ENCODE results near the gene SRD5A3.

The SRD5A3 gene

DNA sequence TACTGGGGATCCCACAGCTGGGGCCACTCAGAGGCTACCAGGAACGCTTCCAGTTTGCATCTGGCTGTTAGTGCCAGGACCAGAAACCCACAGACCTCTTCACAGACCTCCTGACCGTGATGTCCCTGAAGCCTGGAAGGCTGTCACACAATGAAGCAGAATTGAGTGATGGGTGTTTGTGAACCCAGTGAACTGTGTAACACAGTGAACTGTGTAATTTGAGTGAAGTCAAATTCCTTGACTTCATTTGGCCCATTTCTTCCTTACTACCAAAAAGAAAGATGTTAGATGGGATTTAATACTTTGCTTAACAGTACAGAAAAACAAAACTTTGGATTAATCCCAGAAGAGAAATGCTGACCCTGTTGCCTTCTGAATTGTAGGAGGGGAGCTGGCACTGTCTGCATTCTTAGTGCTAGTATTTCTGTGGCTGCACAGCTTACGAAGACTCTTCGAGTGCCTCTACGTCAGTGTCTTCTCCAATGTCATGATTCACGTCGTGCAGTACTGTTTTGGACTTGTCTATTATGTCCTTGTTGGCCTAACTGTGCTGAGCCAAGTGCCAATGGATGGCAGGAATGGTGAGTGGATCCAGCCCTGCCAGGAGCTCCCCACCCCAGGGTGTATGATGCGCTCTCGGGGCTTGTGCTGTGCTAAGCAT, 17.8 kb downstream of the SRD5A3 start:
- peaks cover 45% of the 10 kb centered on the region for H3K36me3 Mint-ChIP-seq (ENCODE audit: low read depth)
- peak overlapping the region; percentile 73 for H3K27ac Mint-ChIP-seq
- no peak overlapping the region for H3K4me3 Mint-ChIP-seq
- TF ChIP-seq, protein P1, sequence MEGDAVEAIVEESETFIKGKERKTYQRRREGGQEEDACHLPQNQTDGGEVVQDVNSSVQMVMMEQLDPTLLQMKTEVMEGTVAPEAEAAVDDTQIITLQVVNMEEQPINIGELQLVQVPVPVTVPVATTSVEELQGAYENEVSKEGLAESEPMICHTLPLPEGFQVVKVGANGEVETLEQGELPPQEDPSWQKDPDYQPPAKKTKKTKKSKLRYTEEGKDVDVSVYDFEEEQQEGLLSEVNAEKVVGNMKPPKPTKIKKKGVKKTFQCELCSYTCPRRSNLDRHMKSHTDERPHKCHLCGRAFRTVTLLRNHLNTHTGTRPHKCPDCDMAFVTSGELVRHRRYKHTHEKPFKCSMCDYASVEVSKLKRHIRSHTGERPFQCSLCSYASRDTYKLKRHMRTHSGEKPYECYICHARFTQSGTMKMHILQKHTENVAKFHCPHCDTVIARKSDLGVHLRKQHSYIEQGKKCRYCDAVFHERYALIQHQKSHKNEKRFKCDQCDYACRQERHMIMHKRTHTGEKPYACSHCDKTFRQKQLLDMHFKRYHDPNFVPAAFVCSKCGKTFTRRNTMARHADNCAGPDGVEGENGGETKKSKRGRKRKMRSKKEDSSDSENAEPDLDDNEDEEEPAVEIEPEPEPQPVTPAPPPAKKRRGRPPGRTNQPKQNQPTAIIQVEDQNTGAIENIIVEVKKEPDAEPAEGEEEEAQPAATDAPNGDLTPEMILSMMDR (IDR thresholded peaks at IDR 0.05) = no peak
- H3K4me1 Mint-ChIP-seq = peaks cover 36% of the 10 kb centered on the region
- peak; percentile 15 for DNase-seq
- no peaks in the 10 kb centered on the region for H3K9me3 Mint-ChIP-seq
- H3K27me3 Mint-ChIP-seq (ENCODE audit: low read depth, poor library complexity) = peaks cover 4% of the 10 kb centered on the region

DNA sequence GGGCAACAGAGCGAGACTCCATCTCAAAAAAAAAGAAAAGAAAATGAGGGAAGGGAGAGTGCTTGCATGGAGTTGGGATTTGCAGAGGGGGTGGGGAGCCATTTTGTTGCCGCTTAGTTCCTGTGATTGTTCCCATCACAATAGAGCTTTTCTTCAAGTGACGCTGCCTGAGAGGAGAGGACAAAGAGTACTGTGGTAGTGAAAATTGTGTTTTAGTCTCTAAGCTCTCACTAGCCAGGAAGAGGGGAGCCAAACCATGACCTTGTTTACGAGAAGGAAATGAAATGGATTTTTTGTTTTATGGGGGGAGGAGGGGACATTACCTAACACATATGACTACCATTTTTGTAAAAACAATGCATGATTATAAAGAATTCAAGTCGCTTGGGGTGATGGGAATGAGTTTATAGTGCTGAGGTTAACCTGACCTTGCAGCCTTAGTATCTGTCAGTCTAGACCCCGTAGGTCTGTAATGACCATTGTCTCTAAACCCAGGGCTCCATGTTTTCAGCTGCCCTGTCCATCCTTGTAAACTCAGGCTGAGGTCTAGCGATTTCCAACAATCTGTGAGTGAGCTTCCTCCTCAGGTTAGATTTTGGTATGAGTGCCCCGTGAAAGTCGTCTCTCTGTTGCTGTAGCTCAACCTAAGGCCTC, 18.8 kb downstream of the SRD5A3 start:
- DNase-seq = no peak
- TF ChIP-seq, protein P1 (IDR thresholded peaks at IDR 0.05) = no peak
- H3K27me3 Mint-ChIP-seq (ENCODE audit: low read depth, poor library complexity) = peaks cover 4% of the 10 kb centered on the region
- peaks cover 40% of the 10 kb centered on the region for H3K36me3 Mint-ChIP-seq (ENCODE audit: low read depth)
- H3K4me1 Mint-ChIP-seq = peaks cover 36% of the 10 kb centered on the region
- H3K27ac Mint-ChIP-seq = no peak overlapping the region
- H3K4me3 Mint-ChIP-seq = no peak overlapping the region
- H3K9me3 Mint-ChIP-seq = no peaks in the 10 kb centered on the region

DNA sequence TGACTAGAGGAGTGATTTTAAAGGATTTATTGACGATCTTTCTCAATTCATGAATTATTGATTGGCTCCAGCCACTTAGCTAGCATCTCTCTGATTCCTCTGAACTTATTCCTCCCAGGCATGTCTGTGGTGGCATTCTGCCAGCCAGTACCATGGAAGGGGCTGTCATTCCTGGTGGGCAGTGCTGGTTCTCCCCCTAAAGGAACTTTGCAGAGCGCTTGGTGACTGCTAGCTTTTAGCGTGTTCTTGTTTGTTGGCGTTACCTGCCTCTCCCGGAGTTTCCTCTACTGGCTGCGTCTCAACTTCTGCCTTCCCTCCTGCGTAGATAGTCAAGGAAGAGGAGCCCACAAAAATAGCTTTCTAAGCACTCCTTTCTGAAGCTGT, 19.3 kb downstream of the SRD5A3 start:
- no peak for DNase-seq
- H3K4me3 Mint-ChIP-seq = no peak overlapping the region
- peaks cover 36% of the 10 kb centered on the region for H3K4me1 Mint-ChIP-seq
- H3K36me3 Mint-ChIP-seq (ENCODE audit: low read depth) = peaks cover 44% of the 10 kb centered on the region
- H3K27me3 Mint-ChIP-seq (ENCODE audit: low read depth, poor library complexity) = peaks cover 4% of the 10 kb centered on the region
- TF ChIP-seq, protein P1 (IDR thresholded peaks at IDR 0.05) = no peak
- no peaks in the 10 kb centered on the region for H3K9me3 Mint-ChIP-seq
- H3K27ac Mint-ChIP-seq = no peak overlapping the region

DNA sequence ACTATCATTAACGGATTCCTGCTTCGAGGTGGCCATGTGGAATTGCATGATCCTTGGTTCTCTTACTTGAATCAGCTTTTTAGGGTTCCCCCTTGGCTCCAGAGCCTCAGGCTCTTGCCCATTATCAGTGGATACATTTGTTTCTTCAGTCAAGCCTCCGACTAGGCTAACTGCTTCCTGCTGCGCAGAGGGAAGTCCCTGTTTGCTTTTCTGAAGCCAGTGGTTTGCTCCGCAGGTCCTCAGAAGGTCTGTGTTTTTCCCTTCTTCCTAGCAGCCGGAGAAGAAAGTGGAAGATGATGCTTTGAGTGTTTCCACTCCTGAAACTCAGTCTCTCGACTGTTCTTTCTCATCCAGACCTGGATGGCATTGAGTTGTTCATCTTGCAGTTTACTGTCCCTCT, 20.6 kb downstream of the SRD5A3 start:
- peaks cover 4% of the 10 kb centered on the region for H3K27me3 Mint-ChIP-seq (ENCODE audit: low read depth, poor library complexity)
- peaks cover 35% of the 10 kb centered on the region for H3K4me1 Mint-ChIP-seq
- peaks cover 40% of the 10 kb centered on the region for H3K36me3 Mint-ChIP-seq (ENCODE audit: low read depth)
- H3K4me3 Mint-ChIP-seq = no peak overlapping the region
- H3K9me3 Mint-ChIP-seq = no peaks in the 10 kb centered on the region
- TF ChIP-seq, protein P1 (IDR thresholded peaks at IDR 0.05) = no peak
- DNase-seq = no peak
- H3K27ac Mint-ChIP-seq = no peak overlapping the region

DNA sequence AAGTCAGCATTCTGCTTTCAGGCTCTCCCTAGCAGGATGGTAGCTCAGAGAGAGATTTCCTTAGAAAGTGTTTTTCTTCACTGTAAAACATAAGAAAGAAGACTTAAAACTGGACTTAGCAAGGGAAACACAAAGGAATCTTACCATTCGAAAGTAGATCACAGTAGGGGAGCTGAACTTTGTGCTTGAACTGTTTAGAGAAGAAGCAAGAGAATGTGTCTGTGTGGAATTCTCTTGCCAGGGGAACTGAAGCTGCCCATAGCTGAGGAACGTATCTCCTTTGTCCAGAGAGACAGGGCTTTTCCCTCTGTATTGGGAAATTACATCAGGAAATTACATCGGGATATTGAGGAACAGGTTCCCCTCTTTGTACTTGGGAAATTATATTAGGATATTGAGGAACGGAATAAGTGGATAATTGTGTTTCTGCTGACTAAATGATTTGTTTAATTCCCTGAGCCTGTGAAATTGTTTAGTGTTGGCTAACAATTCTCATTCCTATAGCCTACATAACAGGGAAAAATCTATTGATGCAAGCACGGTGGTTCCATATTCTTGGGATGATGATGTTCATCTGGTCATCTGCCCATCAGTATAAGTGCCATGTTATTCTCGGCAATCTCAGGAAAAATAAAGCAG, 21.2 kb downstream of the SRD5A3 start:
- Mint-ChIP-seq H3K9me3 (no peaks in the 10 kb centered on the region), H3K4me3 (no peak overlapping the region), H3K27ac (no peak overlapping the region), H3K27me3 (ENCODE audit: low read depth, poor library complexity) (peaks cover 4% of the 10 kb centered on the region), H3K36me3 (ENCODE audit: low read depth) (peaks cover 36% of the 10 kb centered on the region), H3K4me1 (peaks cover 31% of the 10 kb centered on the region)
- no peak for DNase-seq
- TF ChIP-seq, protein P1 (IDR thresholded peaks at IDR 0.05) = no peak

Measured in nephron progenitor cell (in vitro differentiated cells).